NCI-H2227 treated with DMSO at 0.1 percent for 48 hours (cell line): ENCODE data around the gene SLC6A5.
"Not testable (repeated sequence)": the region's sequence is repeated elsewhere in the genome, so short reads cannot be mapped to it uniquely, and the experiment has no call there.

Experiments used
- DNase-seq: peaks from one replicate; lab custom pipeline; 2025; lab: John Stamatoyannopoulos, UW

The SLC6A5 gene

GRCh38 chr11:20599221-20600019 is at the start of gene SLC6A5:
TSS of gene SLC6A5 (plus strand) at chr11:20599608. CDS start at chr11:20599673, 65 bp downstream.
- no peak for DNase-seq

GRCh38 chr11:20551096-20551495 is 48.3 kb upstream of the SLC6A5 start:
- DNase-seq = no peak

GRCh38 chr11:20555783-20556182 is 43.6 kb upstream of the SLC6A5 start:
- DNase-seq = no peak

- not testable (repeated sequence) for DNase-seq
These were observed 43.0 kb upstream of the SLC6A5 start for GRCh38 chr11:20556396-20556795.

- DNase-seq = no peak
These were observed 40.7 kb upstream of the SLC6A5 start for GRCh38 chr11:20558741-20559140.

GRCh38 chr11:20559523-20560300 is 39.7 kb upstream of the SLC6A5 start:
- no peak for DNase-seq

GRCh38 chr11:20561915-20562314 is 37.5 kb upstream of the SLC6A5 start:
- no peak for DNase-seq

- no peak for DNase-seq
These were observed 35.5 kb upstream of the SLC6A5 start for GRCh38 chr11:20563866-20564265.

- DNase-seq = peak; percentile 19
These were observed 34.4 kb upstream of the SLC6A5 start for GRCh38 chr11:20564846-20565635.

GRCh38 chr11:20566115-20566514 is 33.3 kb upstream of the SLC6A5 start:
- not testable (repeated sequence) for DNase-seq

GRCh38 chr11:20566591-20567434 is 32.6 kb upstream of the SLC6A5 start:
- DNase-seq = no peak

- DNase-seq = not testable (repeated sequence)
These were observed 19.7 kb upstream of the SLC6A5 start for GRCh38 chr11:20579725-20580124.

GRCh38 chr11:20583201-20583600 is 16.2 kb upstream of the SLC6A5 start:
- no peak for DNase-seq

- DNase-seq = no peak
These were observed 15.2 kb upstream of the SLC6A5 start for GRCh38 chr11:20584093-20584774.

- DNase-seq = no peak
These were observed 9.6 kb upstream of the SLC6A5 start for GRCh38 chr11:20589796-20590195.

GRCh38 chr11:20590381-20590780 is 9.0 kb upstream of the SLC6A5 start:
- no peak for DNase-seq

- DNase-seq = no peak
These were observed 6.7 kb upstream of the SLC6A5 start for GRCh38 chr11:20592741-20593140.

GRCh38 chr11:20594274-20595061 is 4.9 kb upstream of the SLC6A5 start:
- DNase-seq = no peak

GRCh38 chr11:20595101-20595500 is 4.3 kb upstream of the SLC6A5 start:
- DNase-seq = no peak
